Measurements from ENCODE around the gene CD99L2.

DNA sequence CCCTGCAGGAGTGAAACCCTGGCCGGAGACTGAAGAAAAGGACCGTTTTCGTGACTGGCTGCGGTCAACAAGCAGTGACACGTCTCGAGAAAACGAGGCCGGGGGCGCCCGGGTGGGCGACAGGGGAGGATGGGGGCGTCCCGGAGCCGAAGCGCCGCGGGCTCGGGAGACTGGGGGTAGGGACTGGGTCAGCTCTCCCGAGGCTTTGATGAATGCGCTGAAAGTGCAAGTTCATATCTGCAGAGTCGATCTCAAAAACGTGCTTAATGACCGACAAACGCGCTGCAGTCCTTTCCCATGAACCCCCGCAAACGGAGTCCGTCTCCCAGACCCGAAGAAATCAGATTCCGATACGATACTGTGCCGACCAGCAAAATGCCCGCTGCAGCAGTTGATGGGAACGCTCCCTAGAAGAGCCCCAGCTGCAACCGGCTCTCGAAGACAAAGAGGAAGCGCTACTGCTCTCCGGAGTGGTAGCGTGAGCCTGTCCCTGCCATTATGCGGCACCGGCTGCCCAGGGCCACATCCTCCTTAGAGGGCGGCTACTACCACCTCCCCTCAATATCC is 806 bp upstream of the CD99L2 start:
- no peak for TF ChIP-seq GABPA (IDR thresholded peaks at IDR 0.05 in 1 of 2, conservative IDR thresholded peaks at IDR 0.05 in 1 of 2)
- TF ChIP-seq, protein P1, sequence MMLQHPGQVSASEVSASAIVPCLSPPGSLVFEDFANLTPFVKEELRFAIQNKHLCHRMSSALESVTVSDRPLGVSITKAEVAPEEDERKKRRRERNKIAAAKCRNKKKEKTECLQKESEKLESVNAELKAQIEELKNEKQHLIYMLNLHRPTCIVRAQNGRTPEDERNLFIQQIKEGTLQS (IDR thresholded peaks at IDR 0.05): no peak
- TF ChIP-seq, protein P2, sequence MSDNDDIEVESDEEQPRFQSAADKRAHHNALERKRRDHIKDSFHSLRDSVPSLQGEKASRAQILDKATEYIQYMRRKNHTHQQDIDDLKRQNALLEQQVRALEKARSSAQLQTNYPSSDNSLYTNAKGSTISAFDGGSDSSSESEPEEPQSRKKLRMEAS (IDR thresholded peaks at IDR 0.05): no peak
- no peak for TF ChIP-seq TAF1 (conservative IDR thresholded peaks at IDR 0.05)
- TF ChIP-seq, protein P3, sequence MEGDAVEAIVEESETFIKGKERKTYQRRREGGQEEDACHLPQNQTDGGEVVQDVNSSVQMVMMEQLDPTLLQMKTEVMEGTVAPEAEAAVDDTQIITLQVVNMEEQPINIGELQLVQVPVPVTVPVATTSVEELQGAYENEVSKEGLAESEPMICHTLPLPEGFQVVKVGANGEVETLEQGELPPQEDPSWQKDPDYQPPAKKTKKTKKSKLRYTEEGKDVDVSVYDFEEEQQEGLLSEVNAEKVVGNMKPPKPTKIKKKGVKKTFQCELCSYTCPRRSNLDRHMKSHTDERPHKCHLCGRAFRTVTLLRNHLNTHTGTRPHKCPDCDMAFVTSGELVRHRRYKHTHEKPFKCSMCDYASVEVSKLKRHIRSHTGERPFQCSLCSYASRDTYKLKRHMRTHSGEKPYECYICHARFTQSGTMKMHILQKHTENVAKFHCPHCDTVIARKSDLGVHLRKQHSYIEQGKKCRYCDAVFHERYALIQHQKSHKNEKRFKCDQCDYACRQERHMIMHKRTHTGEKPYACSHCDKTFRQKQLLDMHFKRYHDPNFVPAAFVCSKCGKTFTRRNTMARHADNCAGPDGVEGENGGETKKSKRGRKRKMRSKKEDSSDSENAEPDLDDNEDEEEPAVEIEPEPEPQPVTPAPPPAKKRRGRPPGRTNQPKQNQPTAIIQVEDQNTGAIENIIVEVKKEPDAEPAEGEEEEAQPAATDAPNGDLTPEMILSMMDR (IDR thresholded peaks at IDR 0.05; ENCODE audit: low read depth, low read length, missing input control): no peak
- peak in 1 of 2 donors; percentile 18 for TF ChIP-seq RAD21 (IDR thresholded peaks at IDR 0.05)
